Measurements from ENCODE around the gene PRR14.

DNA sequence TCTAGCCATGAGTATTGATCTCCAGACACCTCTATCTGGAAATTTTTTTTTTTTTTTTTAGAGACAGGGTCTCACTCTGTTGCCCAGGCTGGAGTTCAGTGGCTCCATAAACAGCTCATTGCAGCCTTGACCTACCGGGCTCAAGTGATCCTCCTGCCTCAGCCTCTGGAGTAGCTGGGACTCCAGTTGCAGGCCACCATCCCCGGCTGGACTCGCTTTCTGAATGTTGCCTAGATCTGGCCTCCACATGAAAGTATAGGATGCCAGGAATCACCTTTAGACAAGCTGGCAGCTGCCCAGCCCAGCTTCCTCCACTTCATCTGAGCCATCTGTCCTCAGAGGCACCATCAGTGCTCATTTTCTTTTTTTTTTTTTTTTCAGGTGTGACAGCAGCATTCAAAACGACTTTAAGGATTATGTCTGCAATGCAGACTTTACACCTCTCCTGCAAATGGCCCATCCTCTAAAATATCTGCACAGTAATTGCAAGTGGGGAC lies 6.4 kb upstream of the PRR14 start:
- no peak for TF ChIP-seq CTCF (IDR thresholded peaks at IDR 0.05)
- TF ChIP-seq POLR2AphosphoS5 (IDR thresholded peaks at IDR 0.05) = no peak
